COLO668 (cell line): ENCODE measurements around the gene PKDCC.
A peak's percentile ranks its signal among the peaks of the same experiment; 100 is the strongest.
"Not testable (repeated sequence)": the region's sequence is repeated elsewhere in the genome, so short reads cannot be mapped to it uniquely, and the experiment has no call there.

Experiments used
- DNase-seq: peaks from one replicate; lab custom pipeline; 2025; ENCODE audit not compliant: unreplicated experiment; lab: John Stamatoyannopoulos, UW

The PKDCC gene

GRCh38 chr2:42063431-42064171 is 15.8 kb downstream of the PKDCC start:
- DNase-seq: no peak

GRCh38 chr2:42064417-42064942 is 16.7 kb downstream of the PKDCC start:
- no peak for DNase-seq

DNA sequence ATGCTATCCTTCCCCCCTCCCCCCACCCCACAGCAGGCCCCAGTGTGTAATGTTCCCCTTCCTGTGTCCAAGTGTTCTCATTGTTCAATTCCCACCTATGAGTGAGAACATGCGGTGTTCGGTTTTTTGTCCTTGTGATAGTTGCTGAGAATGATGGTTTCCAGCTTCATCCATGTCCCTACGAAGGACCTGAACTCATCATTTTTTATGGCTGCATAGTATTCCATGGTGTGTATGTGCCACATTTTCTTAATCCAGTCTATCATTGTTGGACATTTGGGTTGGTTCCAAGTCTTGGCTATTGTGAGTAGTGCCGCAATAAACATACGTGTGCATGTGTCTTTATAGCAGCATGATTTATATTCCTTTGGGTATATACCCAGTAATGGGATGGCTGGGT is 17.9 kb downstream of the PKDCC start:
- DNase-seq: not testable (repeated sequence)

- not testable (repeated sequence) for DNase-seq
Measured at GRCh38 chr2:42067001-42067400, 19.2 kb downstream of the PKDCC start.

GRCh38 chr2:42067521-42067920 is 19.7 kb downstream of the PKDCC start:
- DNase-seq: no peak

DNA sequence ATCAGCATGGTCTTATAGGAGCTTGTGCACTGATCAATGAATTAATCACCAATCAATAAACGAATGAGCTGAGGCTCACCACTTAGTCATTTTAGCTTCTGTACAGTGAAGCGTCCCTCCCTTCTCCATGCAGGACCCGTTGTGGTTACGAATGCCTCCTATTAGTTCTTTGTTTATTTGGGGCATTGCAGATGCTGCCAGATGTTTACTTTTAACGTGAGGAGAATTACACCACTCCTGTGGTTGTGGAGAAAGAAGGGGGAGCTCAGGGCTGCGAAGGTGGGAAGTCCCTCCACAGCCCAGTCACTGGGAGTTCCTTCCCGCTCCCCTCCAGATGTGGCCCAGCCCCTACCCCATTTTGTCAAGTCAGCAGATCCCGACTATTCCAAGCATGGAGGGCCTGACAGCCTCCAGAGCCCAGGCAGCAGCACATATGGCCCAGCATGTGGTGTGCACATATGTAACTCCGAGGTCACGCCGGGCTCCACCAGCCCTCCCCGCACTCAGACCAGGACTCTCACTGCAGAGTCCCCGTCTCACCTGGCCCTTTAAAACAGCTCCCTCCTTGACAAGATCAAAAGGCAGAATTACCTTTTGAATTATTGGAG is 20.9 kb downstream of the PKDCC start:
- no peak for DNase-seq

GRCh38 chr2:42069568-42069967 is 21.7 kb downstream of the PKDCC start:
- DNase-seq: no peak

DNA sequence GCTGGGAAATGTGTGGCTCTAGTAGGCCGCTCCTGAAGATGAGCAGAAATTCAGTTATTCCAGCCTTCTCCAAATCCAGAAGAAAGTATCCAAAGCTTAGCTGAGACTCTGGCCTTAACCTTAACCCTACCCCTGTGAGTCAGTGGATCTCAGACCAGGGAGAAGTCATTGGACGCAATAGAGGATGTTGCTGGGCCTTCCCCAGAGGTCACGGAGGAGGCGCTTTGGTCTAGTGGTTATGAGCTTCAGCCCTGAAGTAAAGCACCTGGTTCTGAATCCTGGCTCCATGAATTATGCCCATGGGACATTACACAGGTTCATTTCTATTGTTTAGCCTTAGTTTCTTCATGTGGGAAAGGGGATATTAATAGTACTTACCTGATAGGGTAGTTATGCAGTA is 24.0 kb downstream of the PKDCC start:
- DNase-seq: no peak

DNA sequence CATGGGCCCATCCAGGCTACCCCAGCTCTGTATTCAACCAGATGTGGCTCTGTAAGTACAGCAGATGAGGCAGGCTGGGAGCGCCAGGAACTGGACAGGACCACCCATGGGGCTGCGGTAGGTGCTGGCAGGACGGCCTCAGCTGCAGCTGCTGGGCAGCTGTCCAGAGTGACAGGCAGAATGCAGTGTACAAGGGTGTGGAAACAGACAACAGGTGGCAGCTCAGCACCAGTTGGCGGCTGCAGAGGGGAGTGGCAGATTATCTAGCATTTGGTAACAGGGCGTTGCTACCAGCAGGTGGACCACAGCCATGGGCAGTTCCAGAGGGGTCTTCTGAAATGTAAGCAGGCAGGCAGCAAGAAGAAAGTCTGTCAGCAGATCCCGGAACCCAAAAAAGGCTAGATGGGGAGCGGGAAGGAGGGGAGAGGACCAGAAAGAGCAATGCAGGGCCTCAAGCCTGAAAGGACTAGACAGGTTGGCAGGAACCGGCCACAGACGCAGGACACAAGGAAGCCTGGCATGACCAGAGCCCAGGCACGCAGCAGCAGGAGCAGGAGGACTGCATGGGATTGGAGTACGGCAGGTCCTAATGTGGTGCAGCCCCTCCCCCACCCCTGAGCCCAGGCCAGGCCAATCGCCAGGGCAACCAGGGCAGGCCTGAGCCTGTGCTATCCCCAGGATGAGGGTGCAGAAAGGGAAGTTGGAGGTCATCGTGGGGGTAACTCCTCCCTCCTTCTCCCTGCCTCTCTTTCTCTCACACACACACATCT is 24.7 kb downstream of the PKDCC start:
- peak; percentile 85 for DNase-seq

GRCh38 chr2:42073739-42074503 is 26.1 kb downstream of the PKDCC start:
- no peak for DNase-seq

DNA sequence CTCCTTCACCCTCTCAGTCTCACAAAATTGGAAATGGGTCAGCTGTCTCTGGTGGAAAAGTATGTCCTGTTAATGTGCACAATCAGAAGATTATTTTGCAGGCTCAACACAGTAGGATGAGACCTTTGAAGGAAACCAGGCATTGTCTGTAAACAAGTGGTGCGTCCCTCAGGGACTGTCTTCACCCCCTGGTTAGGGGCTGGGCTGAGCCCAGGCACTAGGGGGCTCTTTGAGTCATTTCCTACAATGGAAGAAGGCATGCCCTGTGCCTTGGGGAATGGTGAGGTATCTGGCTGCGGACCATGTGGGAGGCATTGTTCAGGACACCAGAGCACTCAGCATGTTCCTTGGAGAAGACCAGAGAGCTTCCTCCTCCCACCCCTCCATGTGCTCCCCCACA is 26.8 kb downstream of the PKDCC start:
- no peak for DNase-seq

GRCh38 chr2:42076357-42077225 is 28.8 kb downstream of the PKDCC start:
- no peak for DNase-seq

GRCh38 chr2:42077343-42077742 is 29.5 kb downstream of the PKDCC start:
- DNase-seq: no peak

DNA sequence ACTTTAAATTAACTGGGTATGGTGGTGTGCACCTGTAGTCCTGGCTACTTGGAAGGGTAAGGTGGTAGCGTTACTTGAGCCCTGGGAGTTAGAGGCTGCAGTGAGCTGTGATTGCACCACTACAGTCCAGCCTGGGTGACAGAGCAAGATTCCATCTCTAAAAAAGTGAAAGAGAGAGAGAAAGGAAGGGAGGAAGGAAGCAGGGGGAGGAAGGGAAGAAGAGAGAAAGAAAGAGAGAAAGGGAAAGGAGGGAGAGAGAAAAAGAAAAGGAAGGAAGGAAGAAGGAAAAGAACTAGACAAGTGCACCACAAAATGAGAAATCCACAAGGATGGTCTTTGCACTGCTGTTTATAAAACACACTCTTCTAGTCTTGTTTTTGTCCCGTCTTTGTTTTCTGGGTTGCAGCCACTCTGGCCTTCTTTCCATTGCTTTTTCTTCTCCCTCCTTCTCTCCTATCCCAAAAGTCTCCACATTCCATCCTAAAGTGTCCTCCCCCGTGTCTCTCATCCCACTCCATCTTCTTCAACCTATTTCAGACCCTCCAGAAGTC is 32.0 kb downstream of the PKDCC start:
- no peak for DNase-seq

GRCh38 chr2:42081151-42081550 is 33.3 kb downstream of the PKDCC start:
- DNase-seq: not testable (repeated sequence)

DNA sequence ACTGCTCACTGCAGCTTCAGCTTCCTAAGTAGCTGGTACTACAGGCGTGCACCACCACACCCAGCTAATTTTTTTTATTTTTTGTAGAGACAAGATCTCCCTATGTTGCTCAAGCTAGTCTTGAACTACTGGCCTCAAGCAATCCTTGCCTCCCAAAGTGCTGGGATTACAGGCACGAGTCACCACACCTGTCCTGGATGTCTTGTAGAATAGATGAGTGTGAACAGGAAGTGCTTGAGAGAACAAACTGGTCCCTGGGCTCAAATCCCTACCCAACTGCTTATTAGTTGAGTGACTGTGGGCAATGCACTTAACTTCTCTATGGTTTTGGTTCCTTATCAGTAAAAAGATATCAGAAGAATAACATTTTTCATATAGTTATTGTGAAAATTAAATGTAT is 34.2 kb downstream of the PKDCC start:
- no peak for DNase-seq

DNA sequence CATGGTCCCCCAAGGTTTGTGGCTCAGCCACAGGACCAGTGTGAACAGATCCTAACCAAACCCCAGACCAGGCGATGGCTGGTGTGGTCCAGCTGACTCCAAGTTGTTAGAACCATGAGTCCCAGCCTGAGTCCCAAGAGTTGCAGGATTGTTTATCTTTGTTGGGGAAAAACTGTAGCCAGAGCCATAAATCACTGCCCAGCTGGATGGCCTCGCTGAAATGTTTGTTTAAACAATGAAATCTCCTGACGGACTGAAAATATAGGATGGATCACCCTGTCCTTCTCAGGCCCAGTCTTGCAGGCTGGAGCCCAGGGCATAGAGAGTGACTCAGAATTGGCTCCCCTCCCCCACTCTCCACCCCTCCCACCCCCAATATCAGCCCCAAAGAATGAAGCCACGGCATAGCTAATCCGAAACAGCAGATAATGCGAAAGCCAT is 36.4 kb downstream of the PKDCC start:
- DNase-seq: peak; percentile 52

DNA sequence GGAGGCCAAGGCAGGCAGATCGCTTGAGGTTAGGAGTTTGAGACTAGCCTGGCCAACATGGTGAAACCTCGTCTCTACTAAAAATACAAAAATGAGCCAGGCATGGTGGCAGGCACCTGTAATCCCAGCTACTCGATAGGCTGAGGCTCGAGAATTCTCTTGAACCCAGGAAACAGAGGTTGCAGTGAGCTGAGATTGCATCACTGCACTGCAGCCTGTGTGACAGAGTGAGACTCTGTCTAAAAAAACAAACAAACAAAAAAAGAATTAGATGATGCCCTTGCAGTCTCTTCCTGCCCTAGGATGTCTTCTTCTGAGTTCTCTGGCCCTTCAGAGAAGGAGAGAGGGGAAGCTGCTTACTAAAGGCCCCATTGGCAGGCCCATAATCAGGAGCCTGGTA is 37.2 kb downstream of the PKDCC start:
- not testable (repeated sequence) for DNase-seq

- no peak for DNase-seq
Measured at GRCh38 chr2:42085706-42086487, 38.1 kb downstream of the PKDCC start.
